Activated T-cell treated with anti-CD3 and anti-CD28 coated beads, Interleukin-2, amount 50 U/mL, for 4 hours (primary cell): ENCODE measurements around the gene PLEKHG5. TPM values are rescaled to one million over a fixed set of nuclear protein-coding genes. Genes with fewer than 3 reads are reported as not detected.

ENCODE experiments used
- ATAC-seq, 2 donors: fragments of 200-7000 bp; cut with Tn5 transposase; one replicate each; pipeline ENCODE4 v1.10.0; 2021
- DNase-seq: peaks from one replicate; pipeline ENCODE4 v3.0.0-alpha.2; 2020
- H3K27me3 Mint-ChIP-seq: one replicate; pipeline ENCODE4 v1.8.0; 2021; ENCODE audit warnings: low read depth, mixed read lengths
- H3K36me3 Mint-ChIP-seq: one replicate; pipeline ENCODE4 v1.8.0; 2022; ENCODE audit warnings: mixed read lengths; ENCODE audit not compliant: insufficient read depth
- H3K4me1 Mint-ChIP-seq: one replicate; pipeline ENCODE4 v1.8.0; 2021; ENCODE audit warnings: low read depth, mixed read lengths
- H3K4me3 Mint-ChIP-seq: one replicate; pipeline ENCODE4 v1.8.0; 2021; ENCODE audit warnings: mild to moderate bottlenecking, moderate library complexity, mixed read lengths
- H3K9me3 Mint-ChIP-seq: one replicate; pipeline ENCODE4 v1.8.0; 2021; ENCODE audit warnings: mixed read lengths
- total RNA-seq, 3 donors: library from RNA; stranded (reverse); gene quantifications; one replicate each; pipeline ENCODE4 v1.2.1, GENCODE V29; 2021

Gene PLEKHG5
- total RNA-seq, 3 donors from 2014 or later: 1.2 to 2.1 (median 1.4) TPM

DNA sequence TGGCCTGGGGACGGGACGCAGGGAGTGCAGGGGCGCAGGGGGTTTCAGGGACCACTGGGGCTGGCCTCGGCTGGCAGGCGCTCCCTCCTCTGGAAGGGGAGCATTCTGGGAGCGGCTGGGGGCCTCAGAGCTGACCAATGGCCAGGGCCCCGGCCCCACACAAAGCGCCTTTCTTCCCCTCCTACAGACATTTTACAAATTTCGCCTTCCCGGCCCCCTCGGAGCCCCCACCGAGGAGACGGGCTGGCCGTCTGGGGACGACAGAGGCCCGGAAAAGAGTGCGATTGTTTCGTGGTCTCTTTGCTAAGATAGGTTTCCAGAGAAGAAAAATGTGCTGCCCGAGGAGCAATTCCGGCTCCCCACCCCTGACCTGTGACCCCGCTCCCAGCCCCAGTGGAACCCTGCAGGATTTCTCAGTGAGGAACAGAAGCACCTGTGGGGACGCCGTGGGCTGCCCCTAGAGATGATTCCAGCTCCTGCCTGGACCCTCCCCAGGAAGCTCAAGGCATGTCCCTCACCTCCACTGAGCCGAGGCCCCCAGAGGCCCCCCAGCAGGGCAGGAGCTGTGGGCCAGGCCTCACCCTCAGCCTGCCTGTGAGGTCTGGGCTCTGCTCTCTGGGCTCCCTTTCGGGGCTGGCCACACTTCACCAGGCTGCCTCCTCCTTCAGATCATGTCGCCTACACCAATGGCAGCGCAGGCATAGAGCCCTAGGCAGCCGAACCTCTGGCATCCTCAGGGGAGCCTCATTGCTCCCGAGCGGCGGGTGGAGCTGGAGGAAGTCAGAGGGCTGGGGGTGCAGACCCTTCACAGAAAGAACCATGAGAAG, 15.0 kb upstream of the PLEKHG5 start:
- no peak for DNase-seq
- H3K27me3 Mint-ChIP-seq: peaks cover 8% of the 10 kb centered on the region
- H3K4me1 Mint-ChIP-seq: no peaks in the 10 kb centered on the region
- no peak for ATAC-seq
- no peaks in the 10 kb centered on the region for H3K36me3 Mint-ChIP-seq
- H3K4me3 Mint-ChIP-seq: no peak overlapping the region
- H3K9me3 Mint-ChIP-seq: no peaks in the 10 kb centered on the region

DNA sequence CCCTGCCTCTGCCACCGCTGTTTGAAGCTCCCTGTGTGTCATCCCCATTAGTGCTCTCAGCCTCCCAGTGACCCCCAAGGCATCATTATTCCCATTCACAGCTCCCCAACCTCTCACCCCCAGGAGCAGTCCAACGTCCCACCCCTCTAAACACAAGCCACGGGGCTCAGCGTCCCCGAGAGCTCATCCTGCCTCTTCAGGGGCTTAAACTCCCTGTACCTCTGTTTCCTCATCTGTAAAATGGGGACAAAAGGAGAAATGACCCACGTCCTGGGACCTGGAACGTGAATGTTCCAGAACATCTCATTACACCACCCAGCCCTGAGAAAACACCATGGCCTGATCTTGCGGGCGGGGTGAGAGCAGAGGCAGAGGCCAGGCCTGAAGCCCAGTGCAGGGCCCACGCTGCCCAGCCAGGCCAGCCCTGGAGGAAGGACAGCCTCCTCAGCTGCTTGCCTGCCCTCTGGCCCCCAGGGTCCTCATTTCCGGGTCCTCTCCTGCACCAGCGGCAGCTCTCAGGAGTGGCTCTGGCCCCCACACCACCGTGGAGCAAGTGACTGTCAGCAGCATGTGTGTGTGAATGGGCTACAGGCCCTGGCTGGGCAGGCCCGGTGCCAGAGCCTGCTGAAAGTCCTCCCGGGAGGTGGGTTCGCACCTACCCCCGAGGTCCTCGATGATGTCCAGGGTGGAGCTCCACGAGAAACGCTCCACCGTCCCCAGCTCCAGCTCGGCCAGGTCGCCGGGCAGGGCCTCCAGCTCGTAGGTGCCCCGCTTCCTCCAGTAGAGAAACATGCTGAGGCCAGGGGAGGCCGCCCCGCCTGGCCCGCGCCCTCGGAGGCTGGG, 14.1 kb upstream of the PLEKHG5 start:
- ATAC-seq: no peak
- no peaks in the 10 kb centered on the region for H3K4me1 Mint-ChIP-seq
- H3K36me3 Mint-ChIP-seq: no peaks in the 10 kb centered on the region
- no peak overlapping the region for H3K4me3 Mint-ChIP-seq
- no peaks in the 10 kb centered on the region for H3K9me3 Mint-ChIP-seq
- peaks cover 13% of the 10 kb centered on the region for H3K27me3 Mint-ChIP-seq
- DNase-seq: no peak

GRCh38 chr1:6504887-6505286, 13.4 kb upstream of the PLEKHG5 start:
- H3K27me3 Mint-ChIP-seq: peaks cover 13% of the 10 kb centered on the region
- no peak for ATAC-seq
- H3K4me1 Mint-ChIP-seq: no peaks in the 10 kb centered on the region
- H3K9me3 Mint-ChIP-seq: no peaks in the 10 kb centered on the region
- no peak for DNase-seq
- H3K36me3 Mint-ChIP-seq: no peaks in the 10 kb centered on the region
- no peak overlapping the region for H3K4me3 Mint-ChIP-seq

DNA sequence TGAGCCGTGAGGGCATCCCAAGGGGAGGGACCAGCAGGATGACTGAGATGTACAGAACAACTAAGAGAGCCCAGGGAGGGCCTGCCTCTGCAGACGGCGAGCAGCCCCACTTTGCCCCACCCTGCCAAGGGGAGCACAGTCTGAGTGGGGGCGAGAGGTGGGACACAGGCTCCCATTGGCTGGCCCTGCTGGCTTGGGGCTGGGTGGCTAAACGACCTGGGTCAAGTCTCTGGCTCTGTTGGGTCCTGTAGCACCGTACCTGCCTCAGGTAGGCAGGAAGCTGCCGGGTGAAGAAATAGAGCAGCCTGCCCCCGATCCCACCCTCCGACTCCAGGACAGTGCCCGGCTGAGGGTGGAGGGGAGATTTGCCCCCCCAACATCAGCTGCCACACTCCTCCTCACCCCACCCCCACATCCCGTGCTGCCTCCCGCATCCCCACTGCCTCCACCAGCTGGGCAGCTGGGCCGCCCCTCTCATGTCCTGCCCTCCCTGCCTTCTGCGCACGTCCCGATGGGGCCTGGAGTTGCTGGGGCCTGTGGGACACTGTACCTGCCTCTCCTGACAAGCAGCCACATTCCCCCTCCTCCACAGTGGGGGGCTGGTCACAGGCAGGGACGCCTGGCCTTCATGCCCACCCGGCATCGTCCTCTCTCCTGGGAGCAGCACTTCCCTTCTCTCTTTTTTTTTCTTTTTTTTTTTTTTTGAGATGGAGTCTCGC, 12.6 kb upstream of the PLEKHG5 start:
- ATAC-seq (no peak), DNase-seq (no peak)
- H3K4me1 Mint-ChIP-seq: no peaks in the 10 kb centered on the region
- H3K27me3 Mint-ChIP-seq: peaks cover 14% of the 10 kb centered on the region
- no peak overlapping the region for H3K4me3 Mint-ChIP-seq
- H3K9me3 Mint-ChIP-seq: no peaks in the 10 kb centered on the region
- H3K36me3 Mint-ChIP-seq: no peaks in the 10 kb centered on the region

GRCh38 chr1:6502000-6502891, 10.8 kb upstream of the PLEKHG5 start:
- ATAC-seq (no peak), DNase-seq (no peak)
- Mint-ChIP-seq H3K4me3 (no peak overlapping the region), H3K9me3 (no peaks in the 10 kb centered on the region), H3K36me3 (no peaks in the 10 kb centered on the region), H3K27me3 (peaks cover 16% of the 10 kb centered on the region), H3K4me1 (peaks cover 8% of the 10 kb centered on the region)

- DNase-seq (no peak), ATAC-seq (no peak)
- H3K4me3 Mint-ChIP-seq: no peak overlapping the region
- H3K4me1 Mint-ChIP-seq: peaks cover 11% of the 10 kb centered on the region
- H3K27me3 Mint-ChIP-seq: peaks cover 10% of the 10 kb centered on the region
- no peaks in the 10 kb centered on the region for H3K9me3 Mint-ChIP-seq
- no peaks in the 10 kb centered on the region for H3K36me3 Mint-ChIP-seq
Observed at GRCh38 chr1:6501279-6501813, 9.9 kb upstream of the PLEKHG5 start.

- DNase-seq (no peak), ATAC-seq (no peak)
- no peak overlapping the region for H3K4me3 Mint-ChIP-seq
- H3K9me3 Mint-ChIP-seq: no peaks in the 10 kb centered on the region
- peaks cover 10% of the 10 kb centered on the region for H3K27me3 Mint-ChIP-seq
- H3K36me3 Mint-ChIP-seq: no peaks in the 10 kb centered on the region
- H3K4me1 Mint-ChIP-seq: peaks cover 13% of the 10 kb centered on the region
Observed at GRCh38 chr1:6500544-6501278, 9.2 kb upstream of the PLEKHG5 start.

GRCh38 chr1:6499296-6499695, 7.8 kb upstream of the PLEKHG5 start:
- Mint-ChIP-seq H3K9me3 (no peaks in the 10 kb centered on the region), H3K27me3 (peaks cover 8% of the 10 kb centered on the region), H3K36me3 (no peaks in the 10 kb centered on the region), H3K4me3 (no peak overlapping the region), H3K4me1 (peaks cover 15% of the 10 kb centered on the region)
- DNase-seq (no peak), ATAC-seq (no peak)

DNA sequence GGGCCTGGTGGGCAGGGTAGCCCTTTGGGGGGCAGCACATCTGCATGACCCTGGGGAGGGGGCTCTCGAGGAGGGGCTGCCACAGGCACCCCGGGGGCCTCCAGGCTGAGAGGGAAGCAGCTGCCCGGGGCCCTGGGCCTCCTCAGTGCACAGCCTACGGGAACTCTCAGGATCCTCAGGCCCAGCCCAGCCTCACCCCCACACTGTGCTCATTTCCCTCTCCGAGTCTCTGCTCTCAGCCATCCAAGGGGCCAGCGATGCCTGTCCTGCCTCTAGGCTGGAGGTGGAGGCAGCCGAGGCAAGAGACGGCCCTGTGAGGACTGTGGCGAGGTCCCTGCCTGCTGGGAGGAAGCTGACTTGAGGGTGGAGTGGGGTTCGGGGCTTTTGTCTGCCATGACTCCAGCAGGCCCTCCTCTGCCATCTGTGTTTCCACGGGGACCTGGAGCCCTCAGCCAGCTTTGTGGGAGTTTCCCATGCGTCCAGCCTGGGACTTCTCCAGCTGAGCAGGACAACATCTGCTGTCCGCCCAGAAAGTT, 7.2 kb upstream of the PLEKHG5 start:
- no peak for ATAC-seq
- H3K4me1 Mint-ChIP-seq: peaks cover 15% of the 10 kb centered on the region
- H3K27me3 Mint-ChIP-seq: peaks cover 8% of the 10 kb centered on the region
- no peak for DNase-seq
- no peaks in the 10 kb centered on the region for H3K36me3 Mint-ChIP-seq
- H3K4me3 Mint-ChIP-seq: no peak overlapping the region
- H3K9me3 Mint-ChIP-seq: no peaks in the 10 kb centered on the region

DNA sequence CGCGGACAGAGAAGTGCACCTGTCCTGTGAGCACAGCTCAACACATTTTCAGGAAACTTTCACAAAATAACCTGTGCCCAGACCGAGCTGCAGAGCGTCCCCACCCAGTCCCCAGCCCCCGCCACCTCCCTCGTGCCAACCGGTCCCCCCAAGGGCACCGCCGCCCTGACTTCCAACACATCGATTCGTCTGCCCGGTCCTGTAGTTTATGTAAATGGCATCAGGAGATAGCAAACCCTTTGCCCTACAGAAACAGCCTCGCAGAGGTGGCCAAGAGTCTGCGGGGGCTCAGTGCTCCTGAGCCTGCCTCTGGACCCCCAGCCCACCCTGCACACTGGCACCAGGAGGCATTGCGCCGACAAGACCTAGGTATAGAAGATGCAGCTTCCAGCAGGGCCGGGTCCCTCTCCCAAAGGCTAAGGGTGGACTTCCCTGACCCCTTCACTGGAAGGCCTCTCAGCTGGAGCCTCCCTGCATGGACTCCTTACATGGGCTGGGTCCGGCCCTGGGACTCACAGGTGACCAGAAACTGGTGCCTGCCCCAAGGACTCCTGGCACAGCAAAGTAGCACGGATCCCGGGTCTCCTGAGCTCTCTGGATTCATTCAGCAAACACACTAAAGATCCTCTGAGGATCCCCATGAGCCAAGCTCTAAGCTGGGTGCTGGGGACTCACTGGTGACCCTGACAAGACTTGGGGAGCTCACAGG, 6.6 kb upstream of the PLEKHG5 start:
- Mint-ChIP-seq H3K9me3 (no peaks in the 10 kb centered on the region), H3K4me1 (peaks cover 18% of the 10 kb centered on the region), H3K4me3 (peak overlapping the region; percentile 77), H3K27me3 (peaks cover 8% of the 10 kb centered on the region), H3K36me3 (no peaks in the 10 kb centered on the region)
- DNase-seq (no peak), ATAC-seq (no peak)

DNA sequence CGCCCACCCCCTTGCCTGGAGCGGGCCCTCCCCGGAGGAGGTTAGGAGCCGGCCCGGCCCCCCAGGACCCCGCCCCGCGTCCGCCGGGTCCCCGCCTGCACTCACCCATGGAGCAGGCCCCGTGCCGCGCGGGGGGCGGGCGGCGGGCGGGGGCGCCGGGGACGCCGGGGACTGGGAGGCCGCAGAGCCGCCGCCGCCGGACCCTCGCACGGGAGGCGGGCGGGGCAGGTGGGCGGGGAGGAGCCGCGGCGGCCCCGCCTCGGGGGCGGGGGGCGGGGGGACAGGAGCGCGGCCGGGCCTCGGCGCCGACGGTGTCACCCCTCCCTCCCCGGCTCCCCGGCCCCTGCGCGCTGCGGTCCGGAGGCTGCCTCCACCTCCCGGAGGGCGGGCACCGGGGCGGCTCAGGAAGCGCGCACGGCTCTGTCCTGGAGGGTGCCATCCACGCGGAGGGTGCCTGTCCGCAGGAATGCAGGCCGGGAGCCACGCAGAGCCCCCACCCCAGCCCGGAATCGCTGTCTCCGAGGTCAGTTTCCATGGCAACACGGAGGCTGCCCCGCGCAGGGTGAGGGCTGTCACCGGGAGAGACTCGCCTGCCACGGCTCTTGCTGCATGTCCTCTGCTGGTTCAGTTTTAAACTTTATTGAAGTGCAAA, 5.9 kb upstream of the PLEKHG5 start:
- peak overlapping the region; percentile 77 for H3K4me3 Mint-ChIP-seq
- peaks cover 19% of the 10 kb centered on the region for H3K4me1 Mint-ChIP-seq
- no peaks in the 10 kb centered on the region for H3K36me3 Mint-ChIP-seq
- H3K27me3 Mint-ChIP-seq: peaks cover 8% of the 10 kb centered on the region
- ATAC-seq (peak; percentile 79 to 84), DNase-seq (peak; percentile 30)
- no peaks in the 10 kb centered on the region for H3K9me3 Mint-ChIP-seq

DNA sequence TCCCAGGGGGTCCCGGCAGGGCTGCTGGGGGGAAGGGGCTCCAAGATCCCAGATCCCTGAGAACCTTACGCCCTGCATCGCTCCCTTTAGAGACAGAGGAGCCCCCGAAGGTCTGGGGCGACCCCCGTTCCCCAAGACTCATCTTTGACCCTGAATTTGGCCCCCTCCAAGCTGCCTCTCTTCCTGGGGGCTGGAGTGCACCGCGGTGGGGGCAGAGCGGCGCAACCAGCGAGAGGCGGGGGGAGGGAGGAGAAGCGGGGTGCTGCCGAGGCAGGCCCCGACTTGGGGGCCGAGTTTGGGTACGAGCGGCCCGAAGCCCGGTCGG, 5.4 kb upstream of the PLEKHG5 start:
- Mint-ChIP-seq H3K4me3 (peak overlapping the region; percentile 43), H3K36me3 (no peaks in the 10 kb centered on the region)

More for the DNA sequence above, 5.4 kb upstream of the PLEKHG5 start:
- DNase-seq: no peak
- peaks cover 20% of the 10 kb centered on the region for H3K4me1 Mint-ChIP-seq
- peaks cover 8% of the 10 kb centered on the region for H3K27me3 Mint-ChIP-seq
- H3K9me3 Mint-ChIP-seq: no peaks in the 10 kb centered on the region
- ATAC-seq: no peak
